Muscle of arm (tissue), 12 donors: ENCODE measurements around the gene IL6. TPM values are rescaled to one million over a fixed set of nuclear protein-coding genes. Genes with fewer than 3 reads are reported as not detected.

Experiments
- polyA plus RNA-seq, 12 donors: library from polyadenylated mRNA; unstranded; fragments of 120-200 nt; gene quantifications; one replicate each; pipeline ENCODE4 v1.2.1, GENCODE V29; 2013; ENCODE audit not compliant: insufficient read length in 12 of 12

Gene IL6
- polyA plus RNA-seq, 12 donors = 0.22 to 1.5 (median 0.46) TPM; not detected in 5

Other genes starting within 250 kb of the IL6 start
- gene STEAP1B, start 227.0 kb upstream of the IL6 start, polyA plus RNA-seq = 1 to 10 TPM in 10 of 12 donors, not detected in 2; 1.5 to 3.4 (median 2.6) TPM
- 100 to 1,000 TPM in 11 of 12 donors, not detected in 1; 298 to 843 (median 749) TPM for gene TOMM7, start 95.6 kb downstream of the IL6 start, polyA plus RNA-seq